Rectal smooth muscle tissue (tissue), 1 donor: ENCODE data around the gene LCNL1.
"Not testable (repeated sequence)": the region's sequence is repeated elsewhere in the genome, so short reads cannot be mapped to it uniquely, and the experiment has no call there.

Source experiments
- H3K27ac ChIP-seq: one replicate; pipeline ENCODE4 v1.7.0; 2013; ENCODE audit warnings: low read depth, low read length, inconsistent platforms
- H3K27me3 ChIP-seq: one replicate; pipeline ENCODE4 v1.7.0; 2013; ENCODE audit warnings: low read length; ENCODE audit not compliant: control insufficient read depth, insufficient read depth
- H3K36me3 ChIP-seq: one replicate; pipeline ENCODE4 v1.7.0; 2013; ENCODE audit warnings: low read length; ENCODE audit not compliant: control insufficient read depth, insufficient read depth
- H3K4me1 ChIP-seq: one replicate; pipeline ENCODE4 v1.7.0; 2013; ENCODE audit warnings: low read length; ENCODE audit not compliant: control insufficient read depth, insufficient read depth
- H3K4me3 ChIP-seq: one replicate; pipeline ENCODE4 v1.7.0; 2013; ENCODE audit warnings: low read length
- H3K9ac ChIP-seq: one replicate; pipeline ENCODE4 v1.7.0; 2013; ENCODE audit warnings: low read length

Gene LCNL1

GRCh38 chr9:137028263-137029057 is 45.7 kb downstream of the LCNL1 start:
- H3K4me1 ChIP-seq = peaks cover 12% of the 10 kb centered on the region
- no peaks in the 10 kb centered on the region for H3K27me3 ChIP-seq
- H3K36me3 ChIP-seq = no peaks in the 10 kb centered on the region
- H3K27ac ChIP-seq = no peak overlapping the region
- no peak overlapping the region for H3K9ac ChIP-seq
- peak overlapping the region; percentile 65 for H3K4me3 ChIP-seq

- no peaks in the 10 kb centered on the region for H3K36me3 ChIP-seq
- H3K4me3 ChIP-seq = peak overlapping the region; percentile 65
- no peak overlapping the region for H3K27ac ChIP-seq
- H3K4me1 ChIP-seq = peaks cover 12% of the 10 kb centered on the region
- no peaks in the 10 kb centered on the region for H3K27me3 ChIP-seq
- no peak overlapping the region for H3K9ac ChIP-seq
These were observed 46.5 kb downstream of the LCNL1 start for GRCh38 chr9:137029058-137029936.

GRCh38 chr9:137030006-137030405 is 47.2 kb downstream of the LCNL1 start:
- Histone ChIP-seq H3K4me3 (peak overlapping the region; percentile 25), H3K4me1 (peaks cover 12% of the 10 kb centered on the region), H3K27ac (no peak overlapping the region), H3K9ac (no peak overlapping the region), H3K27me3 (no peaks in the 10 kb centered on the region), H3K36me3 (no peaks in the 10 kb centered on the region)

- Histone ChIP-seq H3K4me1 (peaks cover 12% of the 10 kb centered on the region), H3K4me3 (no peak overlapping the region), H3K27me3 (no peaks in the 10 kb centered on the region), H3K27ac (no peak overlapping the region), H3K36me3 (no peaks in the 10 kb centered on the region), H3K9ac (no peak overlapping the region)
These were observed 48.0 kb downstream of the LCNL1 start for GRCh38 chr9:137030538-137031527.

- H3K36me3 ChIP-seq = no peaks in the 10 kb centered on the region
- H3K27ac ChIP-seq = no peak within 1 kb of the TSS
- H3K4me1 ChIP-seq = peaks cover 12% of the 10 kb centered on the region
- no peaks in the 10 kb centered on the region for H3K27me3 ChIP-seq
- H3K9ac ChIP-seq = no peak within 1 kb of the TSS
- H3K4me3 ChIP-seq = no peak within 1 kb of the TSS
These were observed 49.3 kb downstream of the LCNL1 start, which contains the start of gene FUT7 for GRCh38 chr9:137031904-137032640. Gene FUT7 (minus strand): TSS chr9:137032088. CDS start chr9:137031991, 97 bp downstream.

GRCh38 chr9:137032858-137033257 is 50.1 kb downstream of the LCNL1 start:
- Histone ChIP-seq H3K9ac (no peak overlapping the region), H3K36me3 (no peaks in the 10 kb centered on the region), H3K4me3 (no peak overlapping the region), H3K27me3 (no peaks in the 10 kb centered on the region), H3K27ac (no peak overlapping the region), H3K4me1 (peaks cover 8% of the 10 kb centered on the region)

- not testable (repeated sequence) for H3K27me3 ChIP-seq, H3K4me1 ChIP-seq, H3K9ac ChIP-seq, H3K36me3 ChIP-seq, H3K27ac ChIP-seq, H3K4me3 ChIP-seq
These were observed 50.7 kb downstream of the LCNL1 start for GRCh38 chr9:137033481-137033880.

- H3K27ac ChIP-seq = no peak overlapping the region
- H3K4me3 ChIP-seq = peak overlapping the region; percentile 8
- H3K9ac ChIP-seq = no peak overlapping the region
- no peaks in the 10 kb centered on the region for H3K27me3 ChIP-seq
- peaks cover 4% of the 10 kb centered on the region for H3K4me1 ChIP-seq
- no peaks in the 10 kb centered on the region for H3K36me3 ChIP-seq
These were observed 51.4 kb downstream of the LCNL1 start for GRCh38 chr9:137034039-137034708.

- Histone ChIP-seq H3K27me3 (no peaks in the 10 kb centered on the region), H3K36me3 (no peaks in the 10 kb centered on the region), H3K4me1 (no peaks in the 10 kb centered on the region), H3K27ac (no peak overlapping the region), H3K9ac (no peak overlapping the region), H3K4me3 (peak overlapping the region; percentile 21)
These were observed 52.1 kb downstream of the LCNL1 start for GRCh38 chr9:137034709-137035506.
